ENCODE results near the gene IL12RB2.
"Not testable (repeated sequence)": the region's sequence is repeated elsewhere in the genome, so short reads cannot be mapped to it uniquely, and the experiment has no call there.

IL12RB2 gene

DNA sequence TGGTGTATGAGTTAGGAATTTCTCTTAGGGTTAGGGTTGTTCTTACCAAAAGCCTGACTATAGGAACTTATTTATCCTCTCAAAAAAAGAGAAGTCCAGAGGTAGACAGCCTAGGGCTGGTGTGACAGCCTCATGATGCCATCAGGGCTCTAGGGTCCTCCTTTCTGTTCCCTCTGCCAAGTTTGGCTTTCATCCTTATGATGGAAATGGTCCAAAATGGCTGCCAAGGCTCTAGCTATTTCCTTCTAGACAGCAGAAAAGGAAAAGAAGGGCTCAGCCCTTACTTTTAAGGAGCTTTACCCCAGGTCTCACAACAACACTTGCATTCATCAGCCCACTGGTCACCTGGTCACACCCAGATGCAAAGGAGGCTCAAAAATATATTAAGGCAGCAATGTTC lies 44.5 kb downstream of the IL12RB2 start:
- no peak for DNase-seq

DNA sequence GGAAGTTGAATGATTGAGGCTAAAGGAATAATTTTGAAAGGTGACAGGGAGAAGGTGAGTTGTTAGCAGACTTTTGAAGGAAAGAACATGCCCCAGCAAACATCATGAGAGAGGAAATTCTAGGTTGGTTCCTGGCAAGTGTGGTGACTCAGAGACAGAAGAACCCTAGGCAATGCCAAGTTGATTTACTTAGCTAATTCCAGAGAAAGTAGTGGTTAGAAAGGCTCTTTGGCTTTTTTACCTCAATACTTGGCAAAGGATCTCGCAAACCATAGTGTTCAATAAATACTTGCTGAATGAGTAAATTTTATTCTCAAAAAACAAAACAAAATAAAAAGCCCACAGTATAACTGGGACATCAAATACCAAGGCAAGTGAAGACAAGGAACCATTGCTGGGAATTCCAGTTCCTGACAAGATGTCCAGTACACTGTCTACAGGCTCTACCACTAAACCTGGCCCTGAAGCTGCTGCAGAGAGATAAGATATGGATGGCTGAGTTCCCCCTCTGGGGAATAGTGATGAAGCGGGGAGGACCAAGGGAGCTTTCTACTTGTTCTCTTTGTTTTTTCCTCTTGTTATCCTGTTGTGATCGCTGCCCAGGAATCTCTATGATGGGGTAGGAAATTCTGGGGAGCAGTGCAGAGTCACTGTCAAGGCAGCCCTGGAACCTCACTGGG lies 48.2 kb downstream of the IL12RB2 start:
- no peak for DNase-seq

DNA sequence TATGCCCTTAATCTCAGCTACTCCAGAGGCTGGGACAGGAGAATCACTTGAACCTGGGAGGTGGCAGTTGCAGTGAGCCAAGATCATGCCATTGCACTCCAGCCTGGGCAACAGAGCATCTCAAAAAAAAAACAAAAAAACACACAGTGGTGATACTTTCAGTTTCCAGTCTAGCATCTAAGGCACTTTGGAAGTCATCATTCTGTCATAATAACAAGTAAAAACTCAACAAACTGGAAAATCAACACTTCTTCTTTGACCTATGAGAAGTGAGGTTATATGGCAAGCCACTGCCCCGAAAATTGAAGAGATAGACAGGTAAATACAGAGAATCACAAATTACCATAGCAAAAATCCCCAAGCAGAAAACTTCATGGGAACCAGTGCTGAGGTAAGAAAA lies 51.9 kb downstream of the IL12RB2 start:
- DNase-seq = no peak

DNA sequence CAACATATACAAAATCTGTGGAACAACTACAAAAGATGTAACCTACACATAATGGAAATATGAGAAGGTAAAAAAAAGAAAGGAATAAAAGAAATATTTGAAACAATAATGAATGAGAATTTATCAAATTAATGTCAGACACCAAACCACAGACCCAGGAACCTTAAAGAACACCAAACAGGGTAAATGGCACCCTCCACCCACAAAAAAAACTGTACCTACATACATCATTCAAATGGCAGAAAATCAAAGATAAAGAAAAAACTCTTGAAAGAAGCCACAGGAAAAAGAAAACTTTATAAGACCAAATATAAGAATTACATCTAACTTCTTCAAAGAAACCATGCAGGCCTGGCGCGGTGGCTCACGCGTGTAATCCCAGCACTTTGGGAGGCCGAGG lies 54.0 kb downstream of the IL12RB2 start:
- no peak for DNase-seq

DNA sequence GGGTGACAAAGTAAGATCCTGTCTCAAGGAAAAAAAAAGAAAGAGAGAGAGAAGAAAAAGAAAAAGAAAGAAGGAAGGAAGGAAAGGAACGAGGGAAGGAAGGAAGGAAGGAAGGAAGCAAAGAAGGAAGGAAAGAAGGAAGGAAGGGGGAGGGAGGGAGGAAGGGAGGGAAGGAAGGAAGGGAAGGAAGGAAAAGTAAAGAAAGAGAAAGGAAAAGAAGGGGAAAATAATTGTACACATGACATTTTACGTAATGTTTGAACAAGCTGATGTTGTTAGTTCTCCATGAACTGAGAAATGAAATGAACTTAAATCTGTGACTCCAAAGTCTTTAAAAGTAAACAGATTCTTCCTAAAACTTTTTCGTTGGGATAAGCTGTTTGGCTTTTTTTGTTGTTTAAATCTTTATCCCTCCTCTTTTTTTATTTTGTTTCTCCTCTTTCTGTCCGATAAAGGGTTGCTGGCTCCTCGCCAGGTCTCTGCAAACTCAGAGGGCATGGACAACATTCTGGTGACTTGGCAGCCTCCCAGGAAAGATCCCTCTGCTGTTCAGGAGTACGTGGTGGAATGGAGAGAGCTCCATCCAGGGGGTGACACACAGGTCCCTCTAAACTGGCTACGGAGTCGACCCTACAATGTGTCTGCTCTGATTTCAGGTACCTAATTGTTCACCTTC lies 59.8 kb downstream of the IL12RB2 start:
- DNase-seq = no peak

DNA sequence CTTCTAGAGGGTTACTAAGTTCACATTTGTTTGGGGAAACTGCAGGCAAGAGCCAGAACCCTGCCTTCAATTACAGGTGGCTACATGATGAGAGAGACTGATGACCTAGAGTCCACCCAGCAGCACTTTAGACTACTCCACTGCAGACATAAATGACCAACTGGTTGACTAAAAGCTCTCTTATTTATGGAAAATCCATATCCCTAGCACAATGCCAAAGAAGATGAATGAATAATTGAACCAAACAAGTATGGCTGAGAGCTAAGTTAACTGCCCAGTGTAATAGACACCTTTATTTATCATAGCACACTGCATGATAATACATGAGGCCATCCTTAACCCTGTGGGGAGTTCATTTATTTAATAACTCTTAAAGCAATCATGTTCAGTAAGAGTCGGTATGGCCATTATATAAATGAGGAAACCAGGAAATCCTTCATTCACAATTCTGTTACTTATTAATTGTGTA lies 60.4 kb downstream of the IL12RB2 start:
- DNase-seq = no peak

DNA sequence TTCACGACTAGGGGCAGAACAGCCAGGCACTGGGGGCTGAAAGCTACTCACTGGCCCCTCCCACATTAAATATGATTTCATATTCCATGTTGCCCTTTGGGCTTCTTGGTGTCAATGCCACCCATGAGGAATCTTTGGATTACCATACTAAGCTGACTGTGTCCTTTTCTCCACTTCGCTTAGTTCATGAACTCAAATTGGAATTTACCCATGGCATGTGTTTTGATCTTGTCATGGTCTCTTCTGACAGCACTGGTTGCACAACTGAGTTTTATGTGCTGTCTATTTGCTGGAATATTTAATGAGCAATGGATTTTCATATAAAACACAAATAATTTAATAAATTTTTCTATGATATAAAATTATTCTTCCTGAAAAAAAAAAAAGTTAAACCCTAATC lies 63.4 kb downstream of the IL12RB2 start:
- DNase-seq = no peak

DNA sequence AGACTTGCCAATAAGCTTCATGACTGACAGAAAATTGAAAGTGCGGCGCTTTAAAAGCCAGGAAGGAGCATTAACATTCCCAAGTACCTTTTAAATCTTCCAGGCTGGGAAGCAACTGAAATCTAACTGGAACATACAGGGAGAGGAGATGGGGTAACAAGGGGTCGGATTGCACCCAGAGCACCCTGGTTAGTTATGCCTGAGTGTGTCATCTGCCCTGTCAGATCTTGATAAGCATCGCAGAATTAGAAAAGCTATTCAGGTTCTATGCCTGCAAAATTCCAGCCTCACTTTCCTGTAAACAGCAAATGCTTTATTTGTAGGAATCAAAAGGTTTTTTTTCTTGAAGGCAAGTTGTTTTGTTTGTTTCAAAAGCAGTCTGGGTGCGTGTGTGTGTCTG lies 64.0 kb downstream of the IL12RB2 start:
- DNase-seq = no peak

DNA sequence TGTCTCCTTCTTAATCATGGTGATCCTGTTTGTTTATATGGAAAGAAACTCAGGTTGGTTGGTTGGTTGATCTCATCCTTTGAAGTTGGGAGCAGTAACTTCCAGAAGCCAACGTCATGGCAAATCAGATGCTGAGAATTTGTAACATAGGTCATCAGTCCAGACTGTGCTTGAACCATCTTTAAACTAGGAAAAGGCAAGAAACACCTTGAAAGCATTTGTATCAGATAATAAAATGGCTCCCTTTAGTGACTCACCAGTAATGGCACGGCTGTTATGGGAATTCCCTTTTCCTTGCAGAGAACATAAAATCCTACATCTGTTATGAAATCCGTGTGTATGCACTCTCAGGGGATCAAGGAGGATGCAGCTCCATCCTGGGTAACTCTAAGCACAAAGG lies 64.5 kb downstream of the IL12RB2 start:
- no peak for DNase-seq

DNA sequence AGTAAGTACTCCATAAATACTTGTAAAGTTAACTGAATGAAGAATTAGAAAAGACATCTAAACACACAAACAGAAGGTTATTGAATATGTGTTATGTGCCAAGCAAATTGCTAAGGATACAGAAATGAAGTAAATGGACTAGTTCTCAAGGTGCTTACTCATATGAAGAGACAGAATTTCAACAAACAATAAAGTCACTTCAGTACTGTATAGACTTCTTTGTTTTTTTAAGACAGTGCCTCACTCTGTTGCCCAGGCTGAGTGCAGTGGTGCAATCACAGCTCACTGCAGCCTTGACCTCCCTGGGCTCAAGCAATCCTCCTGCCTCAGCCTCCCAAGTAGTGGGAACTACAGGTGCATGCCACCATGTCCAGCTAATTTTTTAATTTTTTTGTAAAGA lies 65.2 kb downstream of the IL12RB2 start:
- no peak for DNase-seq

DNA sequence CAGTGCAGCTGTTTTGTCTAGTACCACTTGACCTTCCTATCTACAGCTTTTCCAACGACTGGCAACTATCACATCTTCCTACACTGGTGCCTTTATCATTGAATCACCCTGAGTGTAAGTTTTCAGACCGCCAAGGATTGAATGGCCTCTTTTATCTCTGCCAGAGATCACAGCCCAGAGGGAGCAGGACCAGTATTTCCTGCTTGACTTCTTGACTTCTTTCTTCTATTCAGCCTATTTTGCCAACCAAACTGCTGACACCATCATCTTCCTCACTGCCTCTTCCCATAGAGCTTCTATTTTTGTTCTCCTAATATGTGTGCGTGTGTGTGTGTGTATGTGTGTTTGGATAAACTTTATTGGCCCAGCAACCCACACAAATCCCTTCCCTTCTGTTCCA lies 68.7 kb downstream of the IL12RB2 start:
- DNase-seq = no peak

DNA sequence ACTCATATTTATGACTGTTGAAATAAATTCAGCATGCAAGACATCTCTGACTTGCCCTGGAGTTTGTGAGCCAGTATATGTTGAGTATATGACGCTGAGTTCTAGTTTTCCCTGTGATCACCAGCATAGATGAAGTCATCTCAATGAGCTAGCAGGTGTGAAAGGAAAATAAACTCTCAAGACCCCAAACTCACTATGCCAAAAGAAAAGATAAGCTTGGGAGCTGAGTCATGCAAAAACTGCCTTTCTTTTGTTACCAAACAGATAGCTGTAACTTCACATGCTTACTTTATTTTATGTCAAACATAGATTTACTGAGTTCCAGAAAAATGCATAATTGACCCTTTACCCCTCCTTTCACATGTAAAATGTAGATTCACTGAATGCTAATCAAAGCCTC lies 69.6 kb downstream of the IL12RB2 start:
- DNase-seq = no peak

DNA sequence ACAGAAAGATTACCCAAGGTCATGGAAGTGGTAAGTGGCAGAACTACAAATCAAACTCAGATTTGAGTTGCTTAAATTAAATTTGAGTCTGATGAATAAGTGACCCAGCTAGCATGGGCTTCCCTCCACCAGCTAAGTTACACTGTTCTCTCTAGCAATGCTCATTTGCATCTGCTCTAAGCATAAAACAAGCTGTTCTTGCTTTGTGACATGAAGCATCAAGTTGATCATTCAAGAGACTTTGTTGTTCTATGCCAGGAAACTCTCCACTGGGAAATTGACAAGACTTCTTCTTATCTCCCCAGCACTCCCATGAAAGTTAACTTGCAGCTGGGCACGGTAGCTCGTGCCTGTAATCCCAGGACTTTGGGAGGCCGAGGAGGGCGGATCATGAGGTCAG lies 73.5 kb downstream of the IL12RB2 start:
- DNase-seq = no peak

DNA sequence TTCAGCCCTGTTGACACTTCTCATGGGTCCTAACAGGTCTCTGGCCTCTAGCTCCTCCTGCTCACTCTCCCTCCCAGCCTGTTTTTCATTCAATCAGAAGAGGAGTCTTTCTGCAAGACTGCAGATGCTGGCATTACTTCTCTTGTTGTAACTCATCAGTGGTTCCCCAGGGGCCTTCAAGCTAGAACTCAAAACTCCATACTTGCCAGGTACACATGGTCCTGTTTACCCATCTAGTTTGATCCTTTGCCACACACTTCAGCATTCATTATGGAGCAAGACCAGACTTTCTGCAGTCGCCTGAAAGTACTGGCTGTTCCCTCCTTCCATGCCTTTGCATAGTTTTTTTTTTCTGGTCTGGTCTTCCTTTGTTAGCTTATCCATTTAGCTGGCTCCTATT lies 74.6 kb downstream of the IL12RB2 start:
- no peak for DNase-seq

DNA sequence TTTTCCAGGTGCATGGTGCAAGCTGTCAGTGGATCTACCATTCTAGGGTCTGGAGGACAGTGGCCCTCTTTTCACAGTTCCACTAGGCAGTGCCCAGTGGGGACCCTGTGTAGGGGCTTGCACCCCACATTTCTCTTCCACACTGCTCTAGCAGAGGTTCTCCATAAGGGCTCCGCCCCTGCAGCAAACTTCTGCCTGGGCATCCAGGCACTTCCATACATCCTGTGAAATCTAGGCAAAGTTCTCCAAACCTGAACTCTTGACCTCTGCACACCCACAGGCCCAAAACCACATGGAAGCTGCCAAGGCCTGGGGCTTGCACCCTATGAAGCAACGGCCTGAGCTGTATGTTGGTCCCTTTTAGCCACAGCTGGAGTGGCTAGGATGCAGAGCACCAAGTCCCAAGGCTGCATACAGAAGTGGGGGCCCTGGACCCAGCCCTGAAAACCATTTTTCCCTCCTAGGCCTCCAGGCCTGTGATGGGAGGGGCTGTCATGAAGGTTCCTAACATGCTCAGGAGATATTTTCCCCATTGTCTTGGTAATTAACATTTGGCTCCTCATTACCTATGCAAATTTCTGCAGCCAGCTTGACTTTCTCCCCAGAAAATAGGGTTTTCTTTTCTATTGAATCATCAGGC lies 76.4 kb downstream of the IL12RB2 start:
- DNase-seq = no peak

DNA sequence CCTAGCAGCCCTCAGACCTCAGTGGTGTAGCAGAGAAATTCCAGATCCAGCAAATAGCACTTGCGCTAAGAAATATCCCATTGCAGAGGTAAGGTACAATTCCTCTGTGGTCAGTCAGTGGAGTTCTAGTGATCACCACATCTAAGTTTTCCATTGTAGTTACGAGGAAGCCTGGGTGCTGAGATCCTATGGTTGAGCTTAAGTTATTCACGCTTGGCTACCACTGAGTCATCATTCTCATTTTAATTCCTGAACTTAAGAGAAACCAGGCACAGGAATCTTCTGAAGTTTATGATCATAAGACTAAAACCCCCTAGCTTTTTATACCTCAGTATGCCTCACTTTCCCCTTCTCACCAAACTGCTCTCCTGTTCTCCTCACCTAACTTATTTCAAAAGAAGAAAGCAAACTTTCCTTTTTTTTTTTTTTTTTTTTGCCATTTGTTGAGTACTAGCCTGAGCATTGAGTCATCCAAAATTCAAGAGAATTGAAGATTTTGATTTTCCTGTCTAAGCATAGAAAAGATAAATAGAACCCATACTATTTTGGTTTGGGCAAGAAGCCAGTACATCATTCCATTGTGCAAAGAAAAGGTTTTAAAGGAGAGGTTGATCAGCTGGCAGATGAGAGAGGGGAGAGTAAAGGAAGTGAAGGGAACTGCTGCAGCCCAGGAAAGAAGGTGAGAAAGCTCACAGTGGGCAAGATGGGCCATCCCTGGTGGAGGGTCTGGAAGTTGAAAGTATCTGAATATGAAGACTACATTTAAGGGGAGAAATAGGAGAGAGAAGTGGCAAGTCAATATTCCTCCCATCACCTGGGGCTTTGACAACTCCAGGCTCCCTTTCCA lies 82.6 kb downstream of the IL12RB2 start:
- DNase-seq = no peak

DNA sequence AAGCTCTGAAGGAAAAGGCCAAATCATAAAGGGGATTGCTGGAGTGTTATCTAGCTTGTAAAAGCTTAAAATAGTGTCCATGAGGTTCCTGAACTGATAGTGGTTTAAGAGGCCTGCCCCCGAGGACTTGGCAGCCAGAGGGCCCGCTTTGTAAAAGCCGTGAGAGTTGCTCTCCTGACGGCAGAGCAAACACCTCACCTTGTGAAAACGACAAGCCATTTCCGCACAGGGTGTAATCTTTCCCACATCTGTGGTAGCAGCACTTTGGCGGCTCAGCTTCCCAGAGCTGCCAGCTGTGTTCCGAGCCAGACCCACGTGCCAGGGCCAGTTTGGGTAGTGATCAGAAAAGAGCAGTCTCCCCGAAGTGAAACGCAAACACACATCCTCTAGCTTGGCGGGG lies 85.6 kb downstream of the IL12RB2 start:
- no peak for DNase-seq

DNA sequence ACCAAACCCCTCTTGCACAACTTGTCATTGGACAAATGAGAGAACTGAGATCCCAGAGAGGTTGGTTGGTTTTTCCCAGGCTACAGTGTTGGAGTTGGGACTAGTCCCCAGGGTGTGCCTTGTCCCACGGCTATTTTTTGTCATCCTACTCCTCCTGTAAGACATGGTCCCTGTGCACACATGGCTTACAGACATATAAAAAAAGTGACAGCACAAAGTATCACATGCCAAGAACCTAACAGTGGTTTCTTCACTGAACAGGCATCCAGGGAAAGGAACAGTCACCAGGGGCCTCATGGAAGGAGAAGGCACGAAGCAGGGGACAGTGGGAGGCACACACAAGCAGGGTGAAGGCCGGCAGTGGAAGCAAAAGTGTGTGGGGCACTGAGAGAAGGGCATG lies 86.1 kb downstream of the IL12RB2 start:
- DNase-seq = no peak

DNA sequence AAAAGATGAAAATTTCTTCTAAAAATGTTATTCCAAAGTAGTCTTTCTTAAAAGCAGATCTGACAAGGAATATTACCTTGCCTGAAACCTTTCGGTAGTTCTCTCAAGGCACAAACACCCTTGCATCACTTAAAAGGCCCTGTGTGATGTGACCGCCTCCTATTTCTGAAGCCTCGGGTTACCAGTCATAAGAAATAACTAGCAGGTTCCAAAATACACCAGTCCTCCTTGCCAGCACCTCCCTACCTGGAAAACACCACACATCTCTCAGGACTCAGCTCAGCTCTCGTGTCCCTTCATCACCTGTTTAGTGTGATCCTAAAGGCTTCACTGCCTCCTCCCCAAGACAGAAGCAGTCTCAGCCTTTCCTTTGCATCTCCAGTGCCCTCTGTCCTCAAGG lies 86.9 kb downstream of the IL12RB2 start:
- no peak for DNase-seq

DNA sequence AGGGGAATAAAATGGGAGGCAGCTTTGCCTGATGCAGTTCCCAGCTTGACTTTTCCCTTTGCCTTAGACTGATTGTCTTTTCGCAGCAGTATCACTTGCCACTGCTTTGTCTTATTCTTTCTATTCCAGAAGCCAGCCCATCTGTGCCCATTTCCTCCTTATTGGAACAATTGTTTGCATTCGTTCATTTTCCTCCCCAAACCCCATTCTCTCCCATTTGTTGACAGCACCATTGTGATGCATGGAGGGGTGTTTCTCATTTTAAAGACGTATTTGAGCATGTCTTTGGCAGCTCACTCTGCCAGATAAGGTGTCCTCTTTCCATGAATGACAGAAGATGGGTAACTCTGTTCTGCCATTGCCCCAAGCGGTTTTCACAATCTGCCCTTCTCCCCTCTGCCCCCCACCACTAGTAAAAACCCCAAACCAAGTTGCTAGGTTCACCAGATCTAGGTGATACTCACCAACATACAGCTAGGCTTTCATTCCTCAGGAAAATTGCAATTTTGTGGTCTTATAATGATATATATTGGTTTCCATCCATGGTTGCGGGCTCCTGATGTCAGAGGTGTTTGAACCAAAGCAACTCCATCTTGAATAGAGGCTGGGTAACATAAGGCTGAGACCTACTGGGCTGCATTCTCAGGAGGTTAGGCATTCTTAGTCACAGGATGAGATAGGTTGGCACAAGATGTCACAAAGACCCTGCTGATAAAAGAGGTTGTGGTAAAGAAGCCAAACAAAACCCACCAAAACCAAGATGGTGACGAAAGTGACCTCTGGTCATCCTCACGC lies 91.7 kb downstream of the IL12RB2 start:
- DNase-seq = no peak

DNA sequence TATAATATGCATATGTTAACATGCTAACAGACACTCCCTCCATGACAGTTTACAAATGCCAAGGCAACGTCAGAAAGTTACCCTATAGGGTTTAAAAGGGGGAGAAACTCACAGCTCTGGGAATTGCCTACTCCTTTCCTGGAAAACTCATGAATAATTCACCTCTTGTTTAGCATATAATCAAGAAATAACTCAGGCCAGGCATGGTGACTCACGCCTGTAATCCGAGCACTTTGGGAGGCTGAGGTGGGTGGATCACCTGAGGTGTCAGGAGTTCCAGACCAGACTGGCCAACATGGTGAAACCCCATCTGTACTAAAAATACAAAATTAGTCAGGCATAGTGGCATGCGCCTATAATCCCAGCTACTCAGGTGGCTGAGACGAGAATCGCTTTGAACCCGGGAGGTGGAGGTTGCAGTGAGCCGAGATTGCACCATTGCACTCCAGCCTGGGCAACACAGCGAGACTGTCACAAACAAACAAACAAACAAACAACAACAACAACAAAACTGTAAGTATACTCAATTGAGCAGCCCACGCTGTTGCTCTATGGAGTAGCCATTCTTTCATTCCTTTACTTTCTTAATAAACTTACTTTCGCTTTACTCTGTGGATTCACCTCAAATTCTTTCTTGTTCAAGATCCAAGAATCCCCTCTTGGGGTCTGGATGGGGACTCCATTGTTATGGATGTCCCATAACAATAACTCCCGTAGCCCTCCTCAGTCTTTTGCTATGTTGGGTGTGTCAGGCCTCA lies 92.5 kb downstream of the IL12RB2 start:
- not testable (repeated sequence) for DNase-seq

DNA sequence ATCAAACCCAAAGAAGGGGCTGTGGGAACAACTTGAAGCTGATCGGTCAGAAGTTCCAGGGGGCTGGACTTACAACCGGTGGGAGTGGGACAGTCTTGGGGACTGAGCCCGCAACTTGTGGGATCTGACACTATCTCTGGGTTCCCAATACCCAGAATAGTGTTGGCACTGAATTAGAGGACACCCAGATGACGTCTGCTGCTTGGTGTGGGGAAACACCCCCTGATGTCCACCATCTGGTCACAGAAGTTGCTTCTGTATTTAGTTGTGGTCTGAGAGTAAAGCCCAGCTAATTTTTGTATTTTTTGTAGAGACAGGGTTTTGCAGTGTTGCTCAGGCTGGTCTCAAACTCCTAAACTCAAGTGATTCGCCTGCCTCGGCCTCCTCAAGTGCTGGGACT lies 93.8 kb downstream of the IL12RB2 start:
- DNase-seq = no peak

Measured in NCI-H524 treated with DMSO at 0.1 percent for 48 hours (cell line).